Middle frontal gyrus (tissue), 1 donor: ENCODE data around the gene COX19.

Source experiments
- DNase-seq: peaks from one replicate; pipeline ENCODE4 v3.0.0-alpha.2; 2015; ENCODE audit warnings: low spot score; ENCODE audit errors: extremely low spot score

COX19 gene

DNA sequence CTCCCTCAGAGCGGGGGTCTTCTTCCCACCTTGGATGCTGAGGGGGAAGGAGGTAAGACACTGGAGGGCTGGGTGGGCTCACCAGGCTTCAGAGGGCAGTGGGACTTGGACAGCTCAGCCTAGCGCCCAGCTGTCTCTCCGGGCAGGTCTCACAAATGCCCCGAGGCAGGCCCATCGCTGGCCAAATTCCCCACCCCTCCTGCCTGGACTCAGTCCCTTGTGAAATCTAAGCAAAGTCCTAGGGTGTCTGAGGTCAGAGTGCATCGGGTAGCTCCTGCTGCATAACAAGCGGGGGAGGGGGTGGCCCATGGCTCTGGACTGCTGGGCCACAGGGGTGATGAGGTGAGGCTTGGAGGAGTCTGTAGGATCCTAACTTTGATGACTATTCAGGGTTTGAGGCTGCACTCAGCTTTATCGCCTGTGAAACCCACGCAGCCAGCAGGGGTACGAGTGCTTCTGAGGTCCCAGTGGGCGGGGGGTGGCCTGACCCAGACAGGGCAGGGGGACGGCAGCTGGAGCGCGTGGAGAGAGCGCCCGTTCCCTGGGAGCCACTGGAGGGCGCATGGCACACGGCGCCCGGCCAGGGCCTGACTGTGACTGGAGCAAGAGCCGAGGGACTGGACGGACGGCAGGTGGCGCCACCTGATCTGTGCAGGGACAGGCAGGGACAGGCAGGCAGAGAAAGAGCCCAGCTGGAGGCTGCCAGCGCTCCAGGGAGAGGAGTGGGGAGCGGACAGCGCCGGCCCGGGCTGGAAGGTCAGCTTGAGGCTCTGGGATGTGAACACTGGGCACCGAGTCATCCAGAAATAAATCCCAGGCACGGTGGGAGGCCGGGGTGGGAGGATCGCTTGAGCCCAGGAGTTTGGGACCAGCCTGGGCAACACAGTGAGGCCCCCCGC is 17.6 kb upstream of the COX19 start:
- DNase-seq: peak; percentile 87

DNA sequence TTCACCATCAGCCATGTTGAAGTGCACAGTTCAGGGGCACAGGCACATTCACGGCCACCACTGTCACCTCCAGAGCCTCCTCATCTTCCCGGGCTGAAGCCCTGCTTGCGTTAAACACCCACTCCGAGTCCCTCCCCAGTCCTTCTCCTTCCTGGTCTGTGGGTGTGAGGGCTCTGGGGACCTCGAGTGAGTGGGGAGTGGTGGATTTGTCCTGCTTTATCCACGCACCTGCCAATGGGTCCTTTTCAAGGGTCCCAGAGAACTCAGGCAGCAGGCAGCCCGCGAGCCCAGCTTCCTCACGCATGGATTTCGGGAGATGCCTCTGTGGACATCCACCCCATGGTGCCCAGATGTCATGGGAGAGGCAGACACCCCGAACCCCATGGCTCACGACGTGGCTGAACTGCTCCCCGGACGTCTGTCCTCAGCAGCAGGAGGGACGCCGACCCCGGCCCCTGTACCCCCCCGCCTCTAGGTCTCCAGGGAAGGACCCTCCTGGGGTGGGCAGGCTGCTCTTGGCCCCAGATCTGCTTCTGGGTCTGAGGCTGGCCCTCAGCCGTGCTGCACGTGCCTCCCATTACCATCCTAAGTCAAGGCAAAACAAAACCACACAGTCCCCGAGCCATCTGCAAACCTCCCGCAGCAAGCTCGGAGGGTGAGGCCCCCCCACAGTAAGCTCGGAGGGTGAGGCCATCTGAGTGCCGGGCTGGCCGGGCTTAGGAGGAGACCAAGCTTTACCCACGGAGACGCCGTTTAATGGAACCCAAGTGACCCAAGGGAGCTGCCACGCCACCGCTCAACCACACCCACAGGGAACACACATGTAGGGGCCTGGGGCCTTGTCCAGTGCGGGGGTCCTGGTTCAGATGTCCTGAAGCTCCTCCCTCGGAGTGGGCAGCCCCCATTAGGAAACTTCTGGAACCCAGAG is 16.6 kb upstream of the COX19 start:
- no peak for DNase-seq

- no peak for DNase-seq
Measured at GRCh38 chr7:990933-991728, 15.8 kb upstream of the COX19 start.

DNA sequence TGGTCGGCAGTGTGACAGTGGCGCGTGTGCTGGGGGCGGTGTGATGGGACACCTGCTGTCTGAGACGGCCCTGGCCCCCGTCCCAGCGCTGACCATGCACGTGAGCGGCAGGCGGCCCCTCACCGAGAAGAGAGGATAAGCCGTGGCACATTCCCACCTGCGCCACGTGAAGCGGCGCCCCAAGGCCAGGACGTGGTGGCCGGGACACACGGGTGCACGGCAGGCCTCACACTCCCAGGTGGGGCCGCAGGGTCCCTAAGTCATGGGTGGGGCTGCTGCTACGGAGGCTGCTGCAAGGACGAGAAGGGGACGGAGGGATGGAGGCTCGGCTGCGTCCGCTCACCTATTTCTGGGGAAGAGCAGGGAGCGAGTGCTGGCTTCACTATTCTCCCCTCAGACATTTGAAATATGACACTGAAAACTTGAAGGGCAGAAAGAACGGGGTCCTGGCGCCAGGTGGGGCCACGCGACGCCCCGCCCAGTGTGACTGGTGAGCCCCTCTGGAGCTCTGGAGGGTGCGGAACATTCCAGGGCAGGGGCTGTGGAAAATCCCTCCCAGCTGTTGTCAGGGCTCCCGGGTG is 15.1 kb upstream of the COX19 start:
- DNase-seq: no peak

- no peak for DNase-seq
Measured at GRCh38 chr7:988963-989529, 13.7 kb upstream of the COX19 start.

DNA sequence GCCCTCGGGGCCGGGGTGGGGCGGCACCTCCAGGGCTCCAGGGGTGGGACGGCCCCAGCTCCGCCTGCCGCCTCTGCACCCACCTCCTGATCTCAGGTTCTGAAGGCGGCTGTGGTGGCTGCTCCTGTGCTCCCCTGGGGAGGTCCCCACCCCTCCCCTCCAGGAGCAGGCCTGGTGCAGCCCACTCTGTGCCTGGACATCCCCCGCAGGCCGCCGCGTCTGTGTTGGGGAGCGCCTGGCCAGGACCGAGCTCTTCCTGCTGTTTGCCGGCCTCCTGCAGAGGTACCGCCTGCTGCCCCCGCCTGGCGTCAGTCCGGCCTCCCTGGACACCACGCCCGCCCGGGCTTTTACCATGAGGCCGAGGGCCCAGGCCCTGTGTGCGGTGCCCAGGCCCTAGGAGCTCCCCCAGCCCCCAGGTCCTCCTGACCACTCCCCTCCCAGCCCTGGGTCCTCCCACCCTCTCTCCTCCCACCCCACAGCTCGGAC is 13.1 kb upstream of the COX19 start:
- DNase-seq: no peak

- DNase-seq: no peak
Measured at GRCh38 chr7:987909-988308, 12.6 kb upstream of the COX19 start.

- DNase-seq: no peak
Measured at GRCh38 chr7:986766-987751, 11.7 kb upstream of the COX19 start.

- DNase-seq: no peak
Measured at GRCh38 chr7:985915-986741, 10.8 kb upstream of the COX19 start.

- DNase-seq: no peak
Measured at GRCh38 chr7:985127-985416, 9.7 kb upstream of the COX19 start.

DNA sequence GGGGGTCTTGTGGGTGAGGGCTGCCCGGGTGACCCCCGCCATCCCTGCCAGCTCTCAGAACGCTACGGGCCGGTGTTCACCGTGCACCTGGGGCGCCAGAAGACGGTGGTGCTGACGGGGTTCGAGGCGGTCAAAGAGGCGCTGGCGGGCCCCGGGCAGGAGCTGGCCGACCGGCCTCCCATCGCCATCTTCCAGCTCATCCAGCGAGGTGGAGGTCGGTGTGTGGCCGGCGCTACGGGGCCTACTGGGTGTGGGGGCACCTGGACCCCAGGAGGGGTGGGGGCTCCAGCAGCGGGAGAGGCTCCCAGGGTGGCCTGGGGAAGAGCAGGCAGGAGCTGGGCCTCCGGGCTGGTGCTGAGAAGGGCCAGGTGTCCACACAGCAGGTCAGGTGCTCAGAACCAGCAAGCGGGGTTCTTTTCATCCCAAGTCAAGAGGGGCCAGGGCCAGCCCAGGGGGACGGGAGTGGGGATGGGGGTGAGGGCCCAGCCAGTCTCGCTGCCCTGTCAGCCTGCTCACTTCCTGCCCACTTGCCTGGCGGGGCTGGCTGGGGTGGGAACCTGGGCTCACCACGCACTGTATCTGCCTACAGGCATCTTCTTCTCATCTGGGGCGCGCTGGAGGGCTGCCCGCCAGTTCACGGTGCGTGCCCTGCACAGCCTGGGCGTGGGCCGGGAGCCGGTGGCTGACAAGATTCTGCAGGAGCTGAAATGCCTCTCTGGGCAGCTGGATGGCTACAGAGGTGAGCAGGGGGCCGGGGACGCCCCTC is 9.2 kb upstream of the COX19 start:
- DNase-seq: no peak

DNA sequence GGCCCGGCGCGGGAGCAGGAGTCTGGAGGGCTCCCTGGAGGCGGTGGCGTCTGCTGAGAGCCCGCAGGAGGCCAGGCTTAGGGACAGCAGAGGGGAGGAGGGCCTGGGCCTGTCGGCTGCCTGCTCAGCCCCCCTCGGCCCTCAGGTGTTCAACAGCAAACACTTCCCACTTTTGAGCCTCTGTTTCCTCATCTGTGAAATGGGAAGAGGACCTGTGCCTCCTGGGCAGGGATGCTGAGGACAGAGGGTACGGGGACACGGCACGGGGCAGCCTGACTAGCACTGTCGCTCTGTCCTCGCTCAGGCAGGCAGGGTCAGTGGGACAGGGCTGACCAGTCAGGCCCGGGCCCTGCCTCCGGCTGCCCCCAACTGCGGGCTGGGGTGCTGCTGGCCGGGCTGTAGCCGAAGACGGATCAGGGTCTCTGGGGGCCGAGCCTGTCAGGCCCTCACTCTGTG is 8.3 kb upstream of the COX19 start:
- DNase-seq: no peak

DNA sequence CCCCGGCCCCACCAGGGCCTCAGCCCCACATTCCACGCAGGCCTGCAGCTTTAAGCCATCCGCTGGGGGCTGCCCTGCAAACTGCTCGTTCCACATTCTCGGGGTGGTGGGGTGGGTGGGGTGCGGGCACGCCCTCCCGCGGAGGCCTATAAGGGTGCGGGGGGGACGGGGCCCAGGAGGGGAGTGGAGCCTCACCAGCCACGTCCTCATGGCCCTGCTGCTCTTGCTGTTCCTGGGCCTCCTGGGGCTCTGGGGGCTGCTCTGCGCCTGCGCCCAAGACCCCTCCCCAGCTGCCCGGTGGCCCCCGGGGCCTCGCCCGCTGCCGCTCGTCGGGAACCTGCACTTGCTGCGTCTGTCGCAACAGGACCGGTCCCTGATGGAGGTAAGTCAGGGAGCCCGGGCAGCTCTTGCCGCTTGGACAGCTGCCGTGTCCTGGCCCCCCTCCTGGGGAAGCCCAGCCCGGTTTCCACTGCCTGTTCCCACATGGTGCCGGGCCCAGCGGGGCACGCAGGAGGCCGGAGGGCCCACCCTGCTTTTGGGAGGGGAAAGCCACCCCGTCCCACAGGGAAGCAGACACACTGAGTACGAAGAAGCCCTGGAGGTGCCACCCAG is 7.8 kb upstream of the COX19 start, which contains the start of gene CYP2W1:
Gene CYP2W1 (plus strand): TSS at position 178 of the 612 bp plus-strand sequence. CDS start 31 bp downstream, at position 209.
- DNase-seq: no peak

GRCh38 chr7:982511-983003 is 7.2 kb upstream of the COX19 start:
- DNase-seq: no peak

DNA sequence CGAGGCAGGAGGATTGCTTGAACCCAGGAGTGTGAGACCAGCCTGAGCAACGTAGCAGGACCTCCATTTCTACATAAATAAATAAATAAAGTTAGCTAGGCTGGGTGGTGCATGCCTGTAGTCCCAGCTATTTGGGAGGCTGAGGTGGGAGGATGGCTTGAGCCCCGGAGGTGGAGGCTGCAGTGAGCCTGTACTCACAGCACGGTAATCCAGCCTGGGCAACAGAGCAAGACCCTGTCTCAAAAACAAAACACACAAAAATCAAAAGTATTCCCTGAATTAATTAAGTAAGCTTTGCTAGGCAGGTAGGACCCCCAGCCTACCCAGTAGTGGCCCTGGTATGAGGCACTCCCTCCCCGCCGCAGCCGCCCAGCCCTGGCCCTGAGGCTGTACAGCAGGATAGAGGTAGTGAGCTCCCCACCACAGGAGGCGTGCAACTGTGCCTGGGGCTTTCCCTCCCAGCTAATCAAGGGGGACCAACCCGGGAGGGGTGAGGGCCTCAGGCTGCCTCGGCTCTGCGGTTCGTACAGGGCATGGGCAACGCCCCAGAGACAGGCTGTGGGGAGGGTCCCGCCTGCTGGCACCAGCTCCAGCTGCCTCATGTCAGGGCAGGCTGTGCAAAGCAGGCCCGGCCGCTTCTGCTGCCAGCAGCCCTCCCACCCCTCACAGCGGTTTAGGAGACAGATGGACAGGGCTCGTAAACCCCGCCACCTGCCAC is 6.6 kb upstream of the COX19 start:
- no peak for DNase-seq

GRCh38 chr7:979886-980571 is 4.7 kb upstream of the COX19 start:
- no peak for DNase-seq
